Skeletal muscle tissue (tissue), 5 donors: Measurements from ENCODE around the gene AKT2. TPM values are rescaled to one million over a fixed set of nuclear protein-coding genes. Genes with fewer than 3 reads are reported as not detected.
A peak's percentile ranks its signal among the peaks of the same experiment; 100 is the strongest.

Experiments used
- H3K27ac ChIP-seq: one replicate; pipeline ENCODE4 v1.7.0; 2013; ENCODE audit warnings: mild to moderate bottlenecking, low read depth, low read length, inconsistent platforms
- H3K27me3 ChIP-seq, 3 donors: one replicate each; pipeline ENCODE4 v1.7.0; 2013; ENCODE audit warnings: low read length in 3 of 3; ENCODE audit not compliant: control insufficient read depth in 3 of 3, insufficient read depth in 3 of 3
- H3K36me3 ChIP-seq, 3 donors: one replicate each; pipeline ENCODE4 v1.7.0; 2013; ENCODE audit warnings: low read length in 3 of 3; ENCODE audit not compliant: control insufficient read depth in 3 of 3, insufficient read depth in 3 of 3
- H3K4me1 ChIP-seq, 3 donors: one replicate each; pipeline ENCODE4 v1.7.0; 2013; ENCODE audit warnings: low read length in 3 of 3, mild to moderate bottlenecking in 3 of 3; ENCODE audit not compliant: control insufficient read depth in 3 of 3, insufficient read depth in 3 of 3
- H3K4me3 ChIP-seq, 3 donors: one replicate each; pipeline ENCODE4 v1.7.0; 2013; ENCODE audit warnings: low read length in 3 of 3
- H3K9ac ChIP-seq, 3 donors: one replicate each; pipeline ENCODE4 v1.7.0; 2013; ENCODE audit warnings: low read length in 3 of 3, mild to moderate bottlenecking in 3 of 3, moderate library complexity in 2 of 3, low read depth in 1 of 3
- H3K9me3 ChIP-seq, 3 donors: one replicate each; pipeline ENCODE4 v1.7.0; 2013; ENCODE audit warnings: low read length in 3 of 3; ENCODE audit not compliant: control insufficient read depth in 3 of 3
- small RNA-seq: library from RNA; depleted of rRNA; stranded (forward); fragments of <200 nt; gene quantifications from one replicate; pipeline ENCODE3, GENCODE V24; 2014
- total RNA-seq: library from RNA; depleted of rRNA; stranded (reverse); fragments of >200 nt; gene quantifications from one replicate; pipeline ENCODE4 v1.2.3, GENCODE V29; 2014
- donor health status: Osteomylitis.

The AKT2 gene
- total RNA-seq, 1 donor from 2014 or later, result 91.3 TPM

GRCh38 chr19:40198272-40198990 is 86.7 kb downstream of the AKT2 start:
- no peak overlapping the region for H3K27ac ChIP-seq
- no peak overlapping the region for H3K4me3 ChIP-seq
- H3K4me1 ChIP-seq, result peaks cover 0 to 3% (median 0%) of the 10 kb centered on the region in 3 donors
- no peak overlapping the region for H3K9ac ChIP-seq
- H3K36me3 ChIP-seq, result peaks cover 3 to 15% (median 8%) of the 10 kb centered on the region in 3 donors
- no peaks in the 10 kb centered on the region for H3K27me3 ChIP-seq
- no peaks in the 10 kb centered on the region for H3K9me3 ChIP-seq

DNA sequence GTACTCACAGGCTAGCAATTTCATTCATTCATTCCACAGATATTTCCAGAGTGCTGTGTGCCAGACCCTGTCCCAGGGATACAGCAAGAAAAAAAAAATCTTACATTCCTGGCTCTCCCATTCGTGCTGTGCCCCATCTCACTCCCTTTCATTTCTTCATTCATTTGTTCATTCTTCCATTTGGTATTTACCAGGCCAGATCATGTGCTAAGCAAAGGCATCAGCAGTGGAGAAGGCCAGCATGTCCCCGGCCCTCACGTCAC is 91.6 kb downstream of the AKT2 start:
- Histone ChIP-seq H3K9ac (no peak overlapping the region), H3K27ac (no peak overlapping the region), H3K9me3 (no peaks in the 10 kb centered on the region), H3K4me1 (peaks cover 10 to 18% (median 14%) of the 10 kb centered on the region in 3 donors), H3K27me3 (no peaks in the 10 kb centered on the region), H3K4me3 (no peak overlapping the region), H3K36me3 (peaks cover 0 to 4% (median 2%) of the 10 kb centered on the region in 3 donors)

- Histone ChIP-seq H3K27ac (no peak overlapping the region), H3K27me3 (no peaks in the 10 kb centered on the region), H3K36me3 (peaks cover 0 to 4% (median 2%) of the 10 kb centered on the region in 3 donors), H3K9me3 (no peaks in the 10 kb centered on the region), H3K9ac (peak overlapping the region; percentile 69 to 78 (median 72)), H3K4me1 (peaks cover 10 to 18% (median 14%) of the 10 kb centered on the region in 3 donors), H3K4me3 (peak overlapping the region; percentile 54 to 94 (median 93))
These were observed 92.2 kb downstream of the AKT2 start for GRCh38 chr19:40192758-40193586.

DNA sequence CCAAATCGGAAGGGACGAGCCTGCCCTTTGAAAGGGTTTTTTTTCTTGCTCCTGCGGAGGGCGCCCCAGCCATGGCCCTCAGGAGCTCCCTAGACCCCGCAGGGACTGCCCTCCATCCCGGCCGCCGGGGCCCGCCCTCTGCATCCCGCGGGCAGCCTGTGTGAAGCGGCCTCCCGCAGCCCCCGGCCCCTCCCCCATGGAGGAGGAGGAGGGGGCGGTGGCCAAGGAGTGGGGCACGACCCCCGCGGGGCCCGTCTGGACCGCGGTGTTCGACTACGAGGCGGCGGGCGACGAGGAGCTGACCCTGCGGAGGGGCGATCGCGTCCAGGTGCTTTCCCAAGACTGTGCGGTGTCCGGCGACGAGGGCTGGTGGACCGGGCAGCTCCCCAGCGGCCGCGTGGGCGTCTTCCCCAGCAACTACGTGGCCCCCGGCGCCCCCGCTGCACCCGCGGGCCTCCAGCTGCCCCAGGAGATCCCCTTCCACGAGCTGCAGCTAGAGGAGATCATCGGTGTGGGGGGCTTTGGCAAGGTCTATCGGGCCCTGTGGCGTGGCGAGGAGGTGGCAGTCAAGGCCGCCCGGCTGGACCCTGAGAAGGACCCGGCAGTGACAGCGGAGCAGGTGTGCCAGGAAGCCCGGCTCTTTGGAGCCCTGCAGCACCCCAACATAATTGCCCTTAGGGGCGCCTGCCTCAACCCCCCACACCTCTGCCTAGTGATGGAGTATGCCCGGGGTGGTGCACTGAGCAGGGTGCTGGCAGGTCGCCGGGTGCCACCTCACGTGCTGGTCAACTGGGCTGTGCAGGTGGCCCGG is 93.1 kb downstream of the AKT2 start:
- H3K9me3 ChIP-seq, result no peaks in the 10 kb centered on the region
- H3K27ac ChIP-seq, result no peak overlapping the region
- no peaks in the 10 kb centered on the region for H3K27me3 ChIP-seq
- peak overlapping the region; percentile 54 to 94 (median 93) for H3K4me3 ChIP-seq
- H3K4me1 ChIP-seq, result peaks cover 10 to 18% (median 14%) of the 10 kb centered on the region in 3 donors
- peak overlapping the region; percentile 69 to 78 (median 72) for H3K9ac ChIP-seq
- peaks cover 0 to 4% (median 2%) of the 10 kb centered on the region in 3 donors for H3K36me3 ChIP-seq

DNA sequence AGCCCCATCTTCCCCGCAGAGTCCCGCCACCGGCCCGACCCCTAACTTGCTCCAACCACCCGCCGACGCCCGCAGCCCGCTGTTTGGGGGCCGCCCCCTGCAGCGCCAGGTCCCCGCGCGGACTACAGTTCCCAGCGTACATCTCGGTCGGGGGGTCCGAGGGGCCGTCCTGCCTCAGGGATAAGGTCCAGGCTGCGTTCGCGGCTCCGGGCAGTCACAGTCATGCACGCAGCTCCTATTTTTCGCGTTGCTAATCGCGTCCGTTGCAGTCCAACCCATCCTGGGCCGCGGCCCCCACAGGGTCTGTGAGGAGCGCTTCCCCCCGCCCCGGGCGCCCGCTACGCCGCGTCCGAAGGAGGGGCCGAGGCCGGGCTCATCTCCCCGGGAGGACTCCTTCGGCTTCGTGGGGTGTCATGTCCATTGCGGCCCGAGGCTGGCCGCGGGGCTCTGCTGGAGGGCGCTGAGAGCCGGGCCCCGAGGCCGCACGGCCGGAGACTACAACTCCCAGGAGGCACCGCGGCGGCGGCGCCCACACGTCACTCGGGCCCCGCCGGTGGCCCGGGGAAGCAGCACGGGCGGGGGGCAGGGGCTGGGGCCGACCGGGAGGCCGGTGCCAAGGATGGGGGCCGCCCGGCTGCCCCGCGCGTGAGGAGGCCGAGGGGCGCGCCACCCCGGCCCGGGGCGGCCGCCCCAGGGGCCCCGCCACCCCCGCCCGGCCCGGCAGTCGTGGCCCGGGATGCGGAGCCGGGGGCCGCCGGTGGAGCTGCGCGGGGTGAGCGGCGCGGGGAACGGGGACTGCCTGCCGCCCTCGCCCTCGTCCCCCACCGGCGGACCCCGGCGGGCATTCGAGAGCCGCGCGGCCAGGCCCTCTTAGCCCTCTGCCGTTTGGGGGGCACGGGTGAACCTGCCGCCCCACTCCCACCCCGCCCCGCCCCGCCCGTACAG is 94.0 kb downstream of the AKT2 start, which contains the start of gene MAP3K10:
TSS of gene MAP3K10 (plus strand) at position 536 of the 945 bp plus-strand sequence. CDS start 606 bp downstream, outside the sequence.
- H3K27me3 ChIP-seq, result no peaks in the 10 kb centered on the region
- peaks cover 10 to 18% (median 14%) of the 10 kb centered on the region in 3 donors for H3K4me1 ChIP-seq
- H3K9me3 ChIP-seq, result no peaks in the 10 kb centered on the region
- peak within 1 kb of the TSS; percentile 93 for H3K27ac ChIP-seq
- peak within 1 kb of the TSS; percentile 93 to 97 (median 93) for H3K9ac ChIP-seq
- peaks cover 0 to 4% (median 0%) of the 10 kb centered on the region in 3 donors for H3K36me3 ChIP-seq
- peak within 1 kb of the TSS; percentile 87 to 94 (median 93) for H3K4me3 ChIP-seq

DNA sequence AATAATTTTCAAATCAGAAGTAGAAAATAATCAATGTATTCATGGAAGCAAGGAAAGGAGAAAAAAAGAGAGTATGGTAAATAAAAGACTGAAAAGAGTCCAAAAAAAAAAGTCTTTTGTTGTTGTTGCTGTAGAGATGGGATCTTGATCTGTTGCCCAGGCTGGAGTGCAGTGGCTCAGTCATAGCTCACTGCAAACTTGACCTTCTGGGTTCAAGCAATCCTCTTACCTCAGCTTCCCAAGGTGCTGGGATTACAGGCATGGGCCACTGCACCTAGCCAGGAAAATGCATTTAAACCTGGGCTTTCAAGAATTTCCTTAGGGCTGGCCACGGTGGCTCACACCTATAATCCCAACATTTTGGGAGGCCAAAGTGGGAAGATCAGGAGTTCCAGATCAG is 100.9 kb downstream of the AKT2 start:
- Histone ChIP-seq H3K27ac (no peak overlapping the region), H3K4me3 (no peak overlapping the region), H3K36me3 (no peaks in the 10 kb centered on the region), H3K9ac (no peak overlapping the region), H3K9me3 (no peaks in the 10 kb centered on the region), H3K4me1 (no peaks in the 10 kb centered on the region), H3K27me3 (no peaks in the 10 kb centered on the region)

Small RNA genes lying within 50 kb of the gene (small RNA-seq; reads per million reads assigned to genes)
- 6.4 reads per million, percentile 91 among the genes with 10 or more reads in this experiment for gene MIR641
- gene RNU6-945P, result not detected

Other genes with a start within 250 kb of the AKT2 start
- gene ZNF780B, start 229.1 kb downstream of the AKT2 start, total RNA-seq, result 14.6 TPM
- gene ZNF780A, start 194.4 kb downstream of the AKT2 start, total RNA-seq, result 14.6 TPM
- gene MAP3K10, start 93.9 kb downstream of the AKT2 start, total RNA-seq, result 3.1 TPM
- gene TTC9B, start 67.0 kb downstream of the AKT2 start, total RNA-seq, result not detected
- not detected for gene CCNP, start 58.7 kb downstream of the AKT2 start, total RNA-seq
- gene C19orf47, start 63.1 kb upstream of the AKT2 start, total RNA-seq, result 35.0 TPM
- 120 TPM for gene PLD3, start 63.4 kb upstream of the AKT2 start, total RNA-seq
- not detected for gene HIPK4, start 104.8 kb upstream of the AKT2 start, total RNA-seq
- gene PRX, start 128.0 kb upstream of the AKT2 start, total RNA-seq, result 8.4 TPM
- gene SERTAD1, start 140.6 kb upstream of the AKT2 start, total RNA-seq, result 19.8 TPM
- 52.2 TPM for gene SERTAD3, start 159.0 kb upstream of the AKT2 start, total RNA-seq
- gene BLVRB, start 180.4 kb upstream of the AKT2 start, total RNA-seq, result 141 TPM
- 0.52 TPM for gene SPTBN4, start 181.7 kb upstream of the AKT2 start, total RNA-seq